C4-2B (cell line): ENCODE measurements around the gene C17orf114.

ENCODE experiments used
- CTCF ChIP-seq: fragments of 450-650 bp; conservative IDR thresholded peaks from 2 replicates; pipeline ENCODE4 v1.5.1; 2017; ENCODE audit warnings: mild to moderate bottlenecking
- ZFX ChIP-seq: fragments of 450-650 bp; IDR thresholded peaks from 2 replicates; pipeline ENCODE4 v1.6.1; 2017

DNA sequence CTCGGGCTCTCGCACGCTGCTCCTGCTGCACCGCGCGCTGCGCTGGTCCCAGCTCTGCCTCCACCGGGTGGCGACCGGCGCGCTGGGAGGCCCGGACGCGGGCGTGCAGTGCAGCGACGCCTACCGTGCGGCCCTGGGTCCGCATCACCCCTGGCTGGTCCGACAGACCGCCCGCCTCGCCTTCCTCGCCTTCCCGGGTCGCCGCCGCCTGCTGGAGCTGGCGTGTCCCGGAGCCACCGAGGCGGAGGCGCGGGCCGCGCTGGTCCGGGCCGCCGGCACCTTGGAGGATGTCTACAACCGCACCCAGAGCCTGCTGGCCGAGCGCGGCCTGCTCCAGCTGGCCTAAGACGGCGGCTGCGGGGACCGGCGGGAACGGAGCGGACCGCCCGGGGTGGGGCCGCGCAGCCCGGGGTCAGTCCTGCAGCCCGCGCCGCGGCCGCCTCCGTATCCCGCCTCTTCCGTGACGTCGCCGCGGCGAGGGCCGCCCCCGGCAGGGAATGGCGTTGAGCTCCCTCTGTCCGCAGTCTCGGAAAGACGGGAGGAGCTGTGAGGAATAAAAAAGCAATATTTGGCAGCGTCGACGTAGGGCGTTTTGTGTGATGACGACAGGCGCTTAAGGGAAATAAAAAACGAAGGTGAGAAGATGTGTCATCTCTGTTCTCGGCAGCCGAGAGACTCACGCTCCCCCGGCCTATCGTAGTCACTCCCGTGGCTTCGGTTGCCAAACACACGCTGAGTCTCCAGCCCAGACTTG lies 12.0 kb downstream of the C17orf114 start:
- TF ChIP-seq CTCF (peak; percentile 96), ZFX (peak; percentile 95)
